Inflammatory macrophage (primary cell): ENCODE measurements around the gene FRG2B.
"Not testable (repeated sequence)": the region's sequence is repeated elsewhere in the genome, so short reads cannot be mapped to it uniquely, and the experiment has no call there.

Source experiments
- DNase-seq, 2 donors: peaks; one replicate each; pipeline ENCODE4 v3.0.0-alpha.2; 2020 to 2022

Gene FRG2B

DNA sequence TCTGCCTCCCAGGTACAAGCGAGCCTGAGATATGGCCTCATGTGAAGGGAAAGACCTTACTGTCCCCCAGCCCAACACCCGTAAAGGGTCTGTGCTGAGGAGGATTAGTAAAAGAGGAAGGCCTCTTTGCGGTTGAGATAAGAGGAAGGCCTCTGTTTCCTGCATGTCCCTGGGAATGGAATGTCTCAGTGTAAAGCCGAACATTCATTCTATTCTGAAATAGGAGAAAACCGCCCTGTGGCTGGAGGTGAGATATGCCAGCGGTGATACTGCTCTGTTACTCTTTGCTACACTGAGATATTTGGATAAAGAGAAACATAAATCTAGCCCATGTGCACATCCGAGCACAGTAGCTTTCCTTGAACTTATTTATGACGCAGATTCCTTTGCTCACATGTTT is 26.7 kb downstream of the FRG2B start:
- not testable (repeated sequence) for DNase-seq

DNA sequence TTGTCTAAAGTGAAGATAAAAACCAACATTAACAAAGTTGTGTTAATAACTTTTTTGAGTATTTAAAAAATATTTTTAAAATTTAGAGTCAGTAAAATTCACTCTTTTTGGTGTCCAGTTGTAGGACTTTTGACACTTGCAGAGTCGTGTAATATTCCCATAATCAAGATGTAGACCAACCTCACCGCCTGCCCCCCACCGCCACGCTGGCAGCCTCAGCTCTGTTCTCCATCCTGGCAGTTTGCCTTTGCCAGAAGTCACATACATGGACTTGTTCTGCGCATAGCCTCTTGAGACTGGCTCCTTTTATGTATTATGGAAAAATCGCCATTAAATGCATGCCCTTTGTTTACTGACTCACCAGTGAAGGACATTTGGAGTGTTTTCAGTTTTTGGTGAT is 33.9 kb downstream of the FRG2B start:
- DNase-seq, result no peak

DNA sequence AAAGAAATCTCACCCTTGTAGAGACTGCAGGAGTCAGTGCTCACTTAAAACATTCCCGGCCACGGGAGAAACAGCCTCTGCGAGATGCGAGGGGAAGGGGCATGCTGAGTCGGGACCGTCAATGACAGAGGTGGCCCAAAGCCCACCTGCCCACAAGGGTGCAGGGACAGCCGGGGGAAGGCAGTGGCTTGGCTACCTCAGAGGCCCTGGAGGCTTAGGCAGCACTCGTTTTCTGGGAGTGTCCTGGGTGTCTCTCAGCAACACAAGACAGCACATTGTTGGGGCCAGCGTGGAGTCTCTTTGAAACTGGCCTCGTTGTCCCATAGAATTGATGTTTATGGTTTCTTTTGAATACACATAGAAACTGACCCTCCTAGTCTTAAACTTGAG is 35.6 kb downstream of the FRG2B start:
- no peak for DNase-seq

DNA sequence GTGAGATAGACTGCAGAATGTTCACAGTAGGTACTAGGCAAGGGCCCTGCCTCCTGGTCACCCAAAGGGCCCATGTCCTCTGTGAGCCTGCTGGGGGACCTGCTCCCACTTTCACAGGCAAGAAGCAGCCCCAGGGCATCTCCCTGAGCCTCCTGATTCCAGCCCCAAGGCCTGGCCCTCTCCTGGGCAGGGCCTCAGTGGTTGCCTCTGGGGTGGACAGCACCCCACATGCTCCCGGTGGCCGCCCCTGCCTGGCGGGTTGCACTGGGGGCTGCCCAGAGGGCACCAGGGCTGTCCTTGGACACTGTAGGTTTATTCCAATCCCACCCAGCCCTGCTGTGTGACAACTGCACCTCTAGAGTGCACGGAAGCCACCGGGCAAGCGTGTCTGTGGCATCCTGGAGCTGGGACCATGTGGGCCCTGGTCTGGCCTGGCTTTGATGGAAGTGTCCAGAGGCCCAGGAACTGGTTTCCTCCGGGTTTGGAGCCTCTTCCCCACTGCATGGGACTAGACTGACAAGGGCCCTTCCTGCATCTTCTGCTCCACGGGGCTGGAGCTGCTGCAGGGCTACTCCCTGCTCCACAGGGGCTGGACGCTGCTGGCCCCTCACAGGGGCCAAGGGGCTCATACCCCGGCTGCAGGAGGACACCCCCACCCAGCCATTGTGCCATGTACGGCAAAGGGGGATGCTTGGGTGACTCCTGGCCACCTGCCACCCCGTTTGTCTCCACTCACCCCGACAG is 36.2 kb downstream of the FRG2B start:
- no peak for DNase-seq

DNA sequence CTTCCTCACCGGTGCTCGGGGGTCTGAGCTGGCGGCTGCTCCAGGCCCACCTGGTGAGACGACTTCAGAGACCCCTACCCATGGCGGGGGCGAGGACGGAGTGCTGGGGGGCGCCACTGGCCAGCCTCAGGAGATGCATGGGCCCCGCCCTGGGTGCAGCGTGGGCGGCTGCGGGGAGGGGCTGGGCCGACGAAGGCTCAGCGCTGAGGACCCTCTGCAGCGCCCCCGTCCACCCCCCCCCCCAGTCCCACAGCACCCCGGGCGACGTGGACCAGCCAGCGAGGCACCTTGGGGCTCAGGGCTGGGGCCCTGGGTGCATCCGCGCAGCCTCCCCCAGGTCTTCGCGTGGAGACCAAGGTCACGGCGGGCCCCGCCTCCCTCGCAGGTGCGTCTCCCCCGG is 49.6 kb downstream of the FRG2B start:
- DNase-seq, result not testable (repeated sequence)
